ENCODE measurements around the gene PPM1L.

The PPM1L gene

GRCh38 chr3:161107311-161107710 lies 351.3 kb downstream of the PPM1L start:
- DNase-seq: no peak

GRCh38 chr3:161108840-161109239 lies 352.8 kb downstream of the PPM1L start:
- DNase-seq: no peak

GRCh38 chr3:161117646-161118045 lies 361.6 kb downstream of the PPM1L start:
- DNase-seq: no peak

GRCh38 chr3:161126495-161126894 lies 370.5 kb downstream of the PPM1L start:
- no peak for DNase-seq

Data from GOT3 (cell line).